Activated T-helper 2 cell treated with anti-CD3 and anti-CD28 coated beads, Interferon-gamma antibody, Interleukin-2, Interleukin-4, amounts not matched to agents 10 μg/mL and 5 μg/mL and 100 μg/mL, durations not matched to agents 14 hours and 24 hours and 36 hours (primary cell): ENCODE results near the gene LIN7B. TPM values are rescaled to one million over a fixed set of nuclear protein-coding genes. Genes with fewer than 3 reads are reported as not detected.
"Not testable (repeated sequence)": the region's sequence is repeated elsewhere in the genome, so short reads cannot be mapped to it uniquely, and the experiment has no call there.

Experiments used
- DNase-seq: peaks from one replicate; pipeline ENCODE4 v3.0.0; 2021; ENCODE audit warnings: low spot score
- H3K27ac Mint-ChIP-seq: one replicate; pipeline ENCODE4 v1.8.0; 2021; ENCODE audit warnings: mixed read lengths
- H3K27me3 Mint-ChIP-seq: one replicate; pipeline ENCODE4 v1.8.0; 2021; ENCODE audit warnings: low read depth, mixed read lengths
- H3K36me3 Mint-ChIP-seq: one replicate; pipeline ENCODE4 v1.8.0; 2021; ENCODE audit warnings: low read depth, mixed read lengths
- H3K4me1 Mint-ChIP-seq: one replicate; pipeline ENCODE4 v1.8.0; 2021; ENCODE audit warnings: low read depth, mixed read lengths
- H3K4me3 Mint-ChIP-seq: one replicate; pipeline ENCODE4 v1.8.0; 2021; ENCODE audit warnings: low read depth, mild to moderate bottlenecking, moderate library complexity, mixed read lengths
- H3K9me3 Mint-ChIP-seq: one replicate; pipeline ENCODE4 v1.8.0; 2021; ENCODE audit warnings: mixed read lengths
- intact Hi-C: fragments of 100-400 bp; cut with micrococcal nuclease; formaldehyde crosslinking; loops from one replicate; pipeline ENCODE4 v1.15.1; 2023
- total RNA-seq: library from RNA; stranded (reverse); gene quantifications from 2 replicates; pipeline ENCODE4 v1.2.3, GENCODE V29; 2022

The LIN7B gene, protein sequence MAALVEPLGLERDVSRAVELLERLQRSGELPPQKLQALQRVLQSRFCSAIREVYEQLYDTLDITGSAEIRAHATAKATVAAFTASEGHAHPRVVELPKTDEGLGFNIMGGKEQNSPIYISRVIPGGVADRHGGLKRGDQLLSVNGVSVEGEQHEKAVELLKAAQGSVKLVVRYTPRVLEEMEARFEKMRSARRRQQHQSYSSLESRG
- total RNA-seq: 5.9 and 7.7 TPM in 2 replicates

DNA sequence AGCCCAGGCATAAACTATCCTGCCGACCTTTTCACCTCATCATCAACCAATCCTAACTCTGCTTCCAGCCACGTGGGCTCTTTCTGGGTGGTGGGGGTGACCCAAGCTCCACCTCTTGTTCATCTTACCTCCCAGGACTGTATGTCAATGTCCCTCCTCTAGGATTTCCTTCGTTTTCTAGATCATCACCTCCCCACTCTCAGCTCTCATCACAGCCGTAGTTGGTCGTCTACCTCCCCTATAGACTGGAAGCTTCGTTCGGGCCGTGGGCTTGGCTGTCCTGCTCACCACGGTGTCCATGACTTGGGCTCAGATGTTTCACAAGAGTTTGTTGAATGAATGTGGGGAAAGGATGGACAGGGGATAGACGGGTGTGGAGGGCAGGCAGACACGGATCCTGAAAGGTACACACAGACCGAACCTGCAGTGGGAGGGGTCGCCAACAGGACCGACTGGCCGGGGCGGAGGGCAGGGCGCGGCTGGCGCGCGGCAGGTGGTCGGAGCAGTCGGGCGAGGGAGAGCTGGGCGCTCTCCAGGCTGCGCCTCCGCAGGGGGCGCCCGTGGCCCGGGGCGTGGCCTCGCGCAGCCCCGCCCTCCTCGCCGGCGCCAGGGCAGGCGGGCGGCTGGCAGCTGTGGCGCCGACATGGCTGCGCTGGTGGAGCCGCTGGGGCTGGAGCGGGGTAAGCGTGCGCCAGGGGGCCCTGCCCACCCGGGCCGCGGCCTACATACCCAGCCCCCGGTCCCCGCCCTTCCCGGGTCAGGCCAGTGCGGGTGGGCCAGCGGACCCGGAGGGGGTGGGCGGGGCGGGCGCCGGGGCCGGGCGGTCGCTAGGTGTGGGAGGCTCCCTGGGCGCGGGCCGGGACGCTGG is at the start of gene LIN7B:
TSS of gene LIN7B (plus strand) at position 609 of the 868 bp plus-strand sequence. CDS start at position 644, 35 bp downstream.
- Mint-ChIP-seq H3K9me3 (no peaks in the 10 kb centered on the region), H3K4me1 (peaks cover 14% of the 10 kb centered on the region), H3K27me3 (no peaks in the 10 kb centered on the region), H3K4me3 (peak within 1 kb of the TSS; percentile 81), H3K36me3 (peaks cover 5% of the 10 kb centered on the region), H3K27ac (peak within 1 kb of the TSS; percentile 60)
- intact Hi-C loops: loop anchor here (5.0 kb wide), 1 partner anchor 33 kb away; no protein-coding TSS in a partner anchor
- DNase-seq: peak; percentile 73

DNA sequence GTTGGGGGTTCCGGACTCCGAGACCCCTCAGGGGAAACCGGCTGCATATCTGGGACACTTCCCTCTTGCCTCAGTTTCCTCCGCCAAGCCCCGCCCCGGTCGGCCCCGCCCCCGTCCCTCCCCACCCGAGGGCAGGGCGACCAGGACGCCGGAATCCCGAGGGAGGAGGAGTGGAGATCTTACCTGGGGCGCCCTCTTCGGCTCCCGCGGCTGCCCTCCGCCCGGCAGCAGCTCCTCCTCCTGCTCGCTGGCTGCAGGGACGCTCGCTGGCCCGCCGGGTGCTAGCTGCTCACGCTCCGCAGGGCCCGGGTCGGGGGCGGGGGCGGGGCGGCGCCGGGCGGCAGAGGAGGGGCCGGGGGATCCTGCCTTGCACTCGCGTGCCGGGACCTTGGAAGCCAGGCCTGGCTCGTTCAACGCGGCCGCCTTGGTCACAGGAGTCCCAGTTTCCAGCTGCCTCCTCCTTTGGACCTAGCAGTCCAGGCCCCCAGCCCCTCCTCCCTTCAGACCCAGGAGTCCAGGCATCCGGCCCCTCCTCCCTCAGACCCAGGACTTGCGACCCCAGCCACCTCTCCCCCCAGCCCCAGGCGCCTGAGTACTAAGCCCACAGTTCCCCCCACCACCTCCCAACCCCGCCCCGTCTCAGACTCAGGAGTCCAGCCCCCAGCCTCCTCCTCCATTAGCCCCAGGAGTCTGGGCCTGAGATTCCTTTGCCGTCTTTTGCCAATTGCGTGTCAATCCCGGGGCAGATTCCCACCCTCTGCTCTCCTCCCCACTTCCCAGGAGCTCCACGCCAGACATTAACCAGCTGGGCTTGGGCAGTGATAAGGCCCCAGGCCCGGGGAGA is 49.2 kb upstream of the LIN7B start, which contains the start of gene NTF4:
TSS of gene NTF4 (minus strand) at position 51 of the 844 bp plus-strand sequence. CDS start 2,821 bp downstream, outside the sequence.
- H3K36me3 Mint-ChIP-seq: no peaks in the 10 kb centered on the region
- H3K4me3 Mint-ChIP-seq: no peak within 1 kb of the TSS
- H3K27me3 Mint-ChIP-seq: peaks cover 63% of the 10 kb centered on the region
- H3K9me3 Mint-ChIP-seq: no peaks in the 10 kb centered on the region
- DNase-seq: no peak
- H3K4me1 Mint-ChIP-seq: no peaks in the 10 kb centered on the region
- intact Hi-C loops: no loop called here
- H3K27ac Mint-ChIP-seq: no peak within 1 kb of the TSS

DNA sequence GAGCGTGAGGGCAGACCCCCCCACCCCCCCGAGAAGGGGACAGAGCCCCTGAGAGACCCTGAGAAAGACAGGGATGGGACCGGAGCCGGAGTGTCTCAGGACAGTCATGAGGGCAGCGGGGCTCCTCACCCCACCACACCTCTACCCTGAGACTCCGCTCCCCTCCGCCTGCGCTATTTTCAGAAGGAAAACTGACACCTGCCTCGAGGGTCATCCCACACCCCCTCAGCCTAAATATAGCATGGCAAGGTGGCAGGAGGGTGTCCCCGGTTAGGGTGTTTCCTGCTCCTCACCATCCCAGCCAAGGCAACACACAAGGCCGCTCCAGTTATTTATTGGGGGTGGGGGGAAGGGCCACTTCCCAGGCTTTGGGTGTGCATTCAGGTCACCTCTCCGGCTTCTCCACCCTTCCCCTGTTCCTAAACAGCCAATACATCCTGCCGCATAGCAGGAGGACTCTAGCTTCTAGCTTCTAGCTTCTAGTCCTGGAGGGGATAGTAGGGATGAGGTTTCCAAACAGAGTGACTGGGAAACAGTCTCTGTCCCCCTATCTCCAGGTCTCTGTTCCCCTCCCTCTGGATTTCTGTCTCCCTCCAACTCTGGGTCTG is 48.2 kb upstream of the LIN7B start:
- H3K4me3 Mint-ChIP-seq: no peak overlapping the region
- no peaks in the 10 kb centered on the region for H3K4me1 Mint-ChIP-seq
- no peak for DNase-seq
- H3K36me3 Mint-ChIP-seq: no peaks in the 10 kb centered on the region
- H3K27ac Mint-ChIP-seq: no peak overlapping the region
- H3K9me3 Mint-ChIP-seq: no peaks in the 10 kb centered on the region
- intact Hi-C loops: no loop called here
- peaks cover 62% of the 10 kb centered on the region for H3K27me3 Mint-ChIP-seq

DNA sequence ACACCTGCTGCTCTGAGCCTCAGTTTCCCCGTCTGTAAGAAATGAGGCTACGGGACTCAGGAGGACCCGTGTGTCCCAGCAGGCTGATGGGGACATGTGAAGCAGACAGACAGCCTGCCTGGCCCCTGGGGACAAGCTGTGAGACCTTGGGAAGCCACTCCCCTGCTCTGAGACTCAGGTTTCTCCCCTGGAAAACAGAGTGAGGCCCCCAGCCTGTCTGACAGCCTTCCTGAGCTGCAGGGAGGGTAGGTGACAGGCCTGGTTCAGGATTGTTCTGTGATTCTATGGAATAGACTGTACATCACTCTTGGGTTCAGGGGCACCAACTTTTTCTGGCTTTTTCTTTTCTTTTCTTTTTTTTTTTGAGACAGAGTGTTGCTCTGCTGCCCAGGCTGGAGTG is 46.6 kb upstream of the LIN7B start:
- Mint-ChIP-seq H3K27me3 (peaks cover 65% of the 10 kb centered on the region), H3K27ac (no peak overlapping the region)

DNA sequence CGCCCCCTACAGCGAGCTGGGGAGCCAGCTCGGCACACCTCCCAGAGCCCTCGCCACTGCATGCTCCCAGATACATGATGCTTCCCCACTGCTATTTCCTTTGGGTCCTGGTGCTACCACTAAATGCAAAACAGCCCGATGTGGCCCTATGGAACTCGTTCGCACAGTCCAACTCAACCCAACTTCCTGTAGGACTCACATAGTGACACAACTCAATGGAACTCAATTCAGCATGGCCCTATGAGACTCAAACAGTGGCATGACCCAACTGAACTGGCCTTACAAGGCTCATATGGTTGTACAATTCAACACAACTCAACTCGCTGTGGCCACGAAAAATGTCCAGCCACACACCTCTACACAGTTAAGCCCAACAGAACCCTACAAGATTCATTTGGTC is 45.1 kb upstream of the LIN7B start:
- DNase-seq: no peak
- Mint-ChIP-seq H3K4me3 (no peak overlapping the region), H3K9me3 (no peaks in the 10 kb centered on the region), H3K4me1 (peaks cover 5% of the 10 kb centered on the region), H3K27ac (no peak overlapping the region), H3K27me3 (peaks cover 69% of the 10 kb centered on the region), H3K36me3 (no peaks in the 10 kb centered on the region)
- intact Hi-C loops: no loop called here

More for the DNA sequence above, 46.6 kb upstream of the LIN7B start:
- H3K9me3 Mint-ChIP-seq: no peaks in the 10 kb centered on the region
- H3K36me3 Mint-ChIP-seq: no peaks in the 10 kb centered on the region
- no peak for DNase-seq
- H3K4me3 Mint-ChIP-seq: no peak overlapping the region
- H3K4me1 Mint-ChIP-seq: no peaks in the 10 kb centered on the region
- intact Hi-C loops: no loop called here

DNA sequence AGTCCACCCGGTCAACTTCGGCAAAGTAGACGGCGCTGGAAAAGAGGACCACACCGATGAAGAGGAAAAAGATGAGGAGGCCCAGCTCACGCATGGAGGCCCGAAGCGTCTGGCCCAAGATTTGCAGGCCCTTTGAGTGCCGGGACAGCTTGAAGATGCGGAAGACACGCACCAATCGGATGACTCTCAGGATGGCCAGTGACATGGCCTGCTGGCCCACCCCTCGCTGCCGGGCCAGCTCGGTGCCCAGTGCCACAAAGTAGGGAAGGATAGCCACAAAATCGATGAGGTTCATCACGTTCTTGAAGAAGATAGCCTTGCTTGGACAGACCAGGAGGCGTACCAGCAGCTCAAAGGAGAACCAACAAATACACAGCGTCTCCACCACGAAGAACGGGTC is 43.8 kb upstream of the LIN7B start:
- DNase-seq: no peak
- H3K4me3 Mint-ChIP-seq: no peak overlapping the region
- H3K36me3 Mint-ChIP-seq: no peaks in the 10 kb centered on the region
- H3K27ac Mint-ChIP-seq: no peak overlapping the region
- H3K4me1 Mint-ChIP-seq: peaks cover 6% of the 10 kb centered on the region
- intact Hi-C loops: no loop called here
- H3K9me3 Mint-ChIP-seq: no peaks in the 10 kb centered on the region
- H3K27me3 Mint-ChIP-seq: peaks cover 63% of the 10 kb centered on the region

DNA sequence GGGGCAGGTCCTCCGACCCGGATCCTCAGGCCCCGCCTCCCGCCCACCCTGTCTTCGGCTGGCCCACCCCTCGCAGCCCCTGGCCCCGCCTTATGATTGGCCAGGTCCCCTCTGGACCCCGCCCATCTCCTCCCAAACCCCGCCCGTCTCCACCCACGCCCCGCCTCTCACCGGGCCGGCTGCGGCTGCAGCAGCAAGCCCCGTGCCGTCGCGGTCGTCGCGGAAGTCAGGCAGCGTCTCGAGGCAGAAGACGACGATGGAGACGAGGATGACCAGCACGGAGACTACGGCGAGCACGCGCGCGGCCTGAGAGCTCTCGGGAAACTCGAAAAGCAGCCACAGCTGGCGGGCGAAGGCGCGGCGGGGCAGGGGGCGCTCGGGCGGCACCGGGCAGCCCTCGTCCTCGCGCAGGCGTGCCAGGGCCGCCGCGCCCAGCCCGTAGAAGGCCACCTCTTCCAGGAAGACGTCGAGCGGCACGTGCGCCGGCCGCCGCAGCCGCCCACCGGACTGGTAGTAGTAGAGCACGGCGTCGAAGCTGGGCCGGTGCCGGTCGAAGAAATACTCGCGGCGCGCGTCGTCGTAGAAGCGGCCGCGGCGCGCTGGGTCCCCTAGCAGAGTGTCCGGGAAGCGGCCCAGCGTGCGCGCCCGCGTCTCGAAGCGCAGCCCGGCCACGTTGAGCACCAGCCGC is 42.2 kb upstream of the LIN7B start:
- Mint-ChIP-seq H3K4me1 (peaks cover 6% of the 10 kb centered on the region), H3K4me3 (no peak overlapping the region), H3K27ac (no peak overlapping the region), H3K36me3 (no peaks in the 10 kb centered on the region), H3K27me3 (peaks cover 49% of the 10 kb centered on the region), H3K9me3 (no peaks in the 10 kb centered on the region)
- intact Hi-C loops: no loop called here
- no peak for DNase-seq

DNA sequence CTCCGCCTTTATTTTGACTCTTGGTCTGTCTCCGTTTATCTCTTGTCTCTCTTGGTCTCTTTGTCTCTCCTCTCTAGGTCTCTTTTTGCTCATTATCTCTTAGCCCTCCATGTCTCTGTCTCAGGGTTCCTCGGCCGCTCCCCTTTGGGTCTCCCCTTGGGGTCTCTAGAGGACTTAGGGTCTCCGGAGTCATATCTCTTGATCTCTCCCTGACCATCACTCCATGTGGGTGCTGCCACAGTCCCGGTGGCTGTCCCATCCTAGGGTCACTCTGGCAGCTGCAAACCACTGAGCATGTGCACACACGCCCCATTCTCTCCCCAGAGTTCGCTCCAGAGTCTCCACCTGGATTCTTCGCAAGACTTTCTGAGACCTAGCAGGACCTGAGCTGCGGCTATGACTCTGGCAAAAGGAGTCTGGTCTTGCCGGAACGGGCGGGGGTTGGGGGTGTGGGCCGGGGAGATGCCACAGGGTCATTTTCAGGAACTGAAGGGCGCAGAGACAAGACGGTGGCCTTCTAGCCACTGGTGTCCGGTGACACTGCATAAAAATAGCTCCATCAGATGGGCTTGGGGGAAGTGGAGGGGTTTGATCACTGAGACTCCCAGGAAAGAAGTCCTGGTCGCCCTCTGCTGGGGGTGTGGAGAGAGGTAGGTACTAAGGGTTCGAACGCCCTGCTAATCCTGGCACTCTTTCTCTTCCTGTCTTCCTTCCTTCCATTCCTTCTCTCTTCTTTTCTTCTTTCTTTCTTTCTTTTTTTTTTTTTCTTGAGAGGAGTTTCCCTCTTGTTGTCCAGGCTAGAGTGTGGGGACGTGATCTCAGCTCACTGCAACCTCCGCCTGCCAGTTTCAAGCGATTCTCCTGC is 40.4 kb upstream of the LIN7B start:
- intact Hi-C loops: no loop called here
- H3K9me3 Mint-ChIP-seq: no peaks in the 10 kb centered on the region
- H3K36me3 Mint-ChIP-seq: no peaks in the 10 kb centered on the region
- H3K27ac Mint-ChIP-seq: no peak overlapping the region
- H3K27me3 Mint-ChIP-seq: peaks cover 35% of the 10 kb centered on the region
- peaks cover 6% of the 10 kb centered on the region for H3K4me1 Mint-ChIP-seq
- H3K4me3 Mint-ChIP-seq: peak overlapping the region; percentile 1
- DNase-seq: no peak

DNA sequence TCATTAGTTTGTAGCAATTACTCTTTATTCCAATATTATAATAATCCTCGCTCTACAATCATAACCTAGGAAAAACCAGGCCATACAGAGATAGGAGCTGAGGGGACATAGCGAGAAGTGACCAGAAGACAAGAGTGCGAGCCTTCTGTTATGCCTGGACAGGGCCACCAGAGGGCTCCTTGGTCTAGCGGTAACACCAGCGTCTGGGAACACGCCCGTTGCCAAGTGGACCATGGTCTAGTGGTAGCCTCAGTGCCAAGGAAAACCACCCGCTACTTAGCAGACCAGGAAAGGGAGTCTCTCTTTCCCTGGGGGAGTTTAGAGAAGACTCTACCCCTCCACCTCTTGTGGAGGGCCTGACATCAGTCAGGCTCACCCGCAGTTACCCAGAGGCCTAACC is 39.3 kb upstream of the LIN7B start:
- H3K27ac Mint-ChIP-seq, DNase-seq, H3K36me3 Mint-ChIP-seq, H3K9me3 Mint-ChIP-seq, H3K4me3 Mint-ChIP-seq, H3K4me1 Mint-ChIP-seq: not testable (repeated sequence)
- intact Hi-C loops: loop anchor here (1.0 kb wide), 1 partner anchor 70 kb away; no protein-coding TSS in a partner anchor
- peaks cover 26% of the 10 kb centered on the region for H3K27me3 Mint-ChIP-seq

DNA sequence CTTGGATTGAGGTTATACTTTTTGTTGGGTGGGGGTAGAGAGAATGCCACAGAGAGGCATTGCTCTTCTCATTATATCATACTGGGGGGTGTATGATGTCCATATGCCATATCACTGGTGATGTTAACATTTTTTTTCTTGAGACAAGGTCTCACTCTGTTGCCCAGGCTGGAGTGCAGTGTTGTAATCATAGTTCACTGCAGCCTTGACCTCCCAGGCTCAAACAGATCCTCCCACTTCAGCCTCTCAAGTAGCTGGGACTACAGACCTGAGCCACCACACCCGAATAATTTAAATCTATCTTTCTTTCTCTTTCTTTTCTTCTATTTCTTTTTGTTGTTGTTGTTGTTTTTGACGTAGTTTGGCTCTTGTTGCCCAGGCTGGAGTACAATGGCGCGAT is 33.8 kb upstream of the LIN7B start:
- H3K36me3 Mint-ChIP-seq: no peaks in the 10 kb centered on the region
- H3K4me3 Mint-ChIP-seq: no peak overlapping the region
- H3K27me3 Mint-ChIP-seq: no peaks in the 10 kb centered on the region
- no peaks in the 10 kb centered on the region for H3K9me3 Mint-ChIP-seq
- no peak for DNase-seq
- intact Hi-C loops: no loop called here
- peaks cover 2% of the 10 kb centered on the region for H3K4me1 Mint-ChIP-seq
- no peak overlapping the region for H3K27ac Mint-ChIP-seq

DNA sequence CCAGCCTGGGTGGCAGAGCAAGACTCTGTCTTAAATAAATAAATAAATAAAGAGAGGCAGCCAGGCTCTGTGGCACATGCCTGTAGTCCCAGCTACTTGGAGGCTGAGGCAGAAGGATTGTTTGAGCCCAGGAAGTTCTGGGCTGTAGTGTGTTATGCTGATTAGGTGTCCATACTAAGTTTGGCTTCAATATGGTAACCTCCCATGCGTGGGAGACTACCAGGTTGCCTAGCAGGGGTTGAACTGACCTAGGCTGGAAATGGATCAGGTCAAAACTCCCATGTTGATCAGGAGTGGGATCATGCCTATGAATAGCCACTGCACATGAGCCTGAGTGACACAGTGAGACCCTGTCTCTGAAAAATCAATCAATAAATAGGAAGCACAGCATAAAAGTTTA is 32.9 kb upstream of the LIN7B start:
- intact Hi-C loops: no loop called here
- Mint-ChIP-seq H3K36me3 (peaks cover 5% of the 10 kb centered on the region), H3K9me3 (no peaks in the 10 kb centered on the region), H3K27ac (no peak overlapping the region), H3K4me1 (peaks cover 4% of the 10 kb centered on the region), H3K27me3 (no peaks in the 10 kb centered on the region), H3K4me3 (no peak overlapping the region)
- DNase-seq: no peak
